G401.6 (cell line): ENCODE data around the gene HAND1.
"Not testable (repeated sequence)": the region's sequence is repeated elsewhere in the genome, so short reads cannot be mapped to it uniquely, and the experiment has no call there.

ENCODE experiments used
- FAIRE-seq: peaks from 2 replicates; lab custom pipeline; 2012; peaks lifted over from hg19 to GRCh38; lab: Jason Lieb, UNC

Gene HAND1

DNA sequence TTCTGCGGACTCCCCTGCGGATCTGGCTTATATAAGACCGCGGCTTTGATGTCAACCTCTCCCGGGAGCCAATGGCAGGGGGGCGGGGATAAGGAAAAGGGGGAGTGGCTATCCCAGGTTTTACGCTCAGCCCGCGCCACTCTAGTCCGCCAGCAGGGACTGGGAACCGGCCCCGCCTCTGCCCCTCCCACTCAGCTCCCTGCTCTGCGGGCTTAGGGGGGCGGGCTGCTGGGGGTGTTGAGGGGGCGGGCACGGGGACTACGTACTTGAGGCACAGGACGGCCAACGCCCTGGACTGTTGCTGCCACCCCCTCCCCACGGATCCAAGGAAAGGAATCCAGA lies at the start of gene HAND1:
HAND1 (minus strand) TSS at position 4 of the 342 bp plus-strand sequence. CDS start 219 bp downstream, outside the sequence.
- no peak for FAIRE-seq

GRCh38 chr5:154526231-154527226 lies 48.5 kb upstream of the HAND1 start:
- FAIRE-seq, result no peak

- no peak for FAIRE-seq
Observed at GRCh38 chr5:154524859-154525258, 46.8 kb upstream of the HAND1 start.

- no peak for FAIRE-seq
Observed at GRCh38 chr5:154524181-154524580, 46.2 kb upstream of the HAND1 start.

- no peak for FAIRE-seq
Observed at GRCh38 chr5:154523709-154524108, 45.7 kb upstream of the HAND1 start.

DNA sequence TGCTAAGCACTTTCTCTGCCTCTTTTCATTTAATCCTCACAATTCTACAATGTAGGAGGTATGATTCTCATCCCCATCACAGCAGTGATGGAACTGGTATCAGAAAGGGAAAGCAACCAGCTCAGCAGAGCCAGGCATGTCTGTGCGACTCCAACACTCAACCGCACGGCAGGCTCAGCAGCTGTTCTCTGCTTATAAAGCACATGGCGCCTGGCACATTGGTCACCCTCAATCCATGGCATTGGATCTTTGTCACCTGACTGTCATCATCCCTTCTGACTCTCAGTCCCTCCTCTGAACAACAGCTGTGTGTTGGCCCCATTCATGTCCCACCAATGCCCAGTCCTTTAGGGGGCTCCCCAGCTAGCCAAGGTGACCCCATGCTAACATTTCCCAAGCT lies 45.1 kb upstream of the HAND1 start:
- FAIRE-seq, result no peak

DNA sequence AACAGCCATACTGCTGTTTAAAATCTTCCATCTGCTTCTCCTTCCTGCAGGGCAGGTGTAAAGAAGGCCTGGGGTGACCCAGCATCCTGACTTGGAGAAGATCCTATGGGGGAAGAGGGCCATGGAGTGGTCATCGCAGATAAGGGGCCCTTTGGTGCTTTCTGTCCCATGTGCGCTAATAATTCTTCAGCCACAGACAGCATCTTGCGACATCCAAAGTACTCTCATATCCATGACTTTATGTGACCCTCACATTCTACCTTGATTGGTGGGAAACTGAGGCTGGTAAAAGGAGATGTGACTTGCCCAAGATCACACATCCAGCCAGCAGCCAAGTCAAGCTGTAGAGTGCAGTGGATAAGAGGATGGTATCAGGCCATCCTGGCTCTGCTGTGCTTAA lies 44.3 kb upstream of the HAND1 start:
- no peak for FAIRE-seq

GRCh38 chr5:154521756-154522155 lies 43.7 kb upstream of the HAND1 start:
- no peak for FAIRE-seq

GRCh38 chr5:154520861-154521453 lies 42.9 kb upstream of the HAND1 start:
- no peak for FAIRE-seq

DNA sequence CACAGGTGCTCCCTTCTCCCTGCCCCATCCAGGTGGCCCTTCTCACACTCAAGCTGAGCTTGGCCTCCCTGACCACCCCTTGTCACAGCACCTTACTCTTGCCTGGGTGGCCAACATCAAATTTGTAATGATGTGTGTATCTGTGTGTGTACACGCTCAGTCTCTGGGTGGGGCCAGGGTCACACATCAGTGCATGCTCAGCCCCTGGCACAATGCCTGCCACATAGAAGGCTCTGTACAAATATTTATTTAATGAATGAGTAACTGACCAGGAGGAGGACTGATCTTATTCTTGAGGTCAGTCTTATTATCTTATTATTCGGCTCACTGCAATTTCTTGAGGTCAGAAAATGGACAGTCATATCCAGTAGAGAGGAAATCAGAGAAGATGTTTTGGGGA lies 41.3 kb upstream of the HAND1 start:
- FAIRE-seq, result no peak

- no peak for FAIRE-seq
Observed at GRCh38 chr5:154518438-154518867, 40.4 kb upstream of the HAND1 start.

- no peak for FAIRE-seq
Observed at GRCh38 chr5:154517810-154518437, 39.9 kb upstream of the HAND1 start.

DNA sequence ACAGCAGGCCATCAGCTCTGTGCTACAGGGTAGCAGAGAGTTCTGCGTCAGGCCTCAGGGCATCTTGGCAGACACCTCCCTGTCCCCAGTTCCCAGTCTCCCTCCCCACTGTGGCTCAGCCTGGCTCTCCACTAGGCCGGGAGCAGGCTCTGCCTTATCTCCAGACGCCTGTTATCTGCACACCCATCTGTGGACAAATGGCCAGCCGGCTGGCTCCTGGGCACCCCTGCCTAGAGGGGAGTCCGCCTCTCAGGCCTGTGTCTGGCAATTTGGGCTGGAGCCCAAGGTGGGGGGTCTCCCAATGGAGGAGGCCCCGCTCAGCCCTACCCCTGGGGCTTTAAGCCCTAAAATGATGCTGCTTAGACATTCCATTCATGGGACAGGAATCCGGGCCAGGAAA lies 39.2 kb upstream of the HAND1 start:
- FAIRE-seq, result no peak

DNA sequence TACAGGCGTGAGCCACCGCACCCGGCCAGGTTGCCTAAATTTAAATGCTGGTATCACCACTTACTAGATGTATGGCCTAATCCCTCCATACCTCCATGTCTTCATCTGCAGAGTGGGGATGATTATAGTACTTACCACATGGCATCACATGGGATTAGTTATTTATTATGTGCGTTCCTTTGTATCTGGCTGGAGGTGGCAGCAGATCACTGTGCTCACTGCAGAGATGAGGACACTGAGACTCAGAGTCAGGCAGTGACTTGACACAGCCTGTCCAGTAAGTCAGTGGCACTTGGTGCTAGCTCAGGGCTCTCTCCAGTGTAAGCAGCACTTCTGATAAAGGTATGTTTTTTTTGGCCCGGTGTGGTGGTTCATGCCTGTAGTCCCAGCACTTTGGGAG lies 38.4 kb upstream of the HAND1 start:
- FAIRE-seq, result no peak

- not testable (repeated sequence) for FAIRE-seq
Observed at GRCh38 chr5:154515488-154515887, 37.5 kb upstream of the HAND1 start.

- FAIRE-seq, result no peak
Observed at GRCh38 chr5:154514331-154514730, 36.3 kb upstream of the HAND1 start.

GRCh38 chr5:154513669-154514084 lies 35.6 kb upstream of the HAND1 start:
- FAIRE-seq, result no peak

GRCh38 chr5:154511984-154512383 lies 34.0 kb upstream of the HAND1 start:
- FAIRE-seq, result no peak

DNA sequence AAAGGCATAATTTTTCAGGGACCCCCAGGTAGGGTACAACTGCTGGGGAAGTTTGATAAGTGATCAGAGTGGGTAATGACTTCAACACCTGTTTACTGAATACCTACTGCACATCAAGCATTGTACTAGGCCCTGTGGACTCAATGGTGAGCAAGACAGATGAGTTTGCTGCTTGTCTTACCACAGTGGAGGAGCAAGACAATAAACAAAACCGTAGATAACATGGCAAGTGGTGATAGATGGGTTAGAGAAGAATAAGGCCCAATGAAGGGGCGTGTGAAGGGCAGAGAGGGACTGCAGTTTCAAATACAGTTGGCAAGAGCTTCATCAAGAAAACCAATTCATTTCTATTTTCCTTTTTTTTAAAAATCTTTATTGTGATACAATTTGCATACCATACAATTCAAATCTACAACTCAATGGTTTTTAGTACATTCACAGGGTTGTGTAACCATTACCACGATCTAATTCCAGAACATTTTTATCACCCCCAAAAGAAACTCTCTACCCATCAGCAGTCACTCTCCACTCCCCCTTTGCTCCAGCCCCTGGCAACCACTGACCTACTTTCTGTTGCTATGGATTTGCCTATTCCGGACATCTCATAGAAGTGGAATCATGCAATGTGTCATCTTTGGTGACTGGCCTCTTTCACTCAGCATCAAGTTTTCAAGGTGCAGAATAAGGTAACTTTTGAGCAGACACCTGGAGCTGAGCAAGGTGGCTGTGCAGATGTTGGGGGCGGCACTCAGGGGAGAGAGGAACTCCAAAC lies 31.9 kb upstream of the HAND1 start:
- FAIRE-seq, result no peak

- FAIRE-seq, result no peak
Observed at GRCh38 chr5:154508114-154508513, 30.1 kb upstream of the HAND1 start.

DNA sequence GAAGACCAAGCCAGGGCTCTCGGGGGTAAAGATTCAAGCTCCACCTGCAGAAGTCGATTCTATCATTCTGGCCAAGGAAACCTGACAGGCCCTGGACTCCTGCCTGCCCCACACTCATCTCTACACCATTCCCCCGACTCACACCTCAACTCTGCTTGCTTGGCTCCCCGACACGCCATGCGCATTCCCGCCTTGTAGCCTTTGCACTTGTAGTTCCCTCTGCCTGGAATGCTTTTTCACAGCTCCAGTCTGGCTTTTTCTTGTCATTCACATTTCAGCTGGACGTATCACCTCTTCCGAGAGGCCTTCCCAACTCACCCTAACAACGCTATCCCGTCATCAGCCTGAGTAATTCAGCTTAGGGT lies 28.7 kb upstream of the HAND1 start:
- no peak for FAIRE-seq

DNA sequence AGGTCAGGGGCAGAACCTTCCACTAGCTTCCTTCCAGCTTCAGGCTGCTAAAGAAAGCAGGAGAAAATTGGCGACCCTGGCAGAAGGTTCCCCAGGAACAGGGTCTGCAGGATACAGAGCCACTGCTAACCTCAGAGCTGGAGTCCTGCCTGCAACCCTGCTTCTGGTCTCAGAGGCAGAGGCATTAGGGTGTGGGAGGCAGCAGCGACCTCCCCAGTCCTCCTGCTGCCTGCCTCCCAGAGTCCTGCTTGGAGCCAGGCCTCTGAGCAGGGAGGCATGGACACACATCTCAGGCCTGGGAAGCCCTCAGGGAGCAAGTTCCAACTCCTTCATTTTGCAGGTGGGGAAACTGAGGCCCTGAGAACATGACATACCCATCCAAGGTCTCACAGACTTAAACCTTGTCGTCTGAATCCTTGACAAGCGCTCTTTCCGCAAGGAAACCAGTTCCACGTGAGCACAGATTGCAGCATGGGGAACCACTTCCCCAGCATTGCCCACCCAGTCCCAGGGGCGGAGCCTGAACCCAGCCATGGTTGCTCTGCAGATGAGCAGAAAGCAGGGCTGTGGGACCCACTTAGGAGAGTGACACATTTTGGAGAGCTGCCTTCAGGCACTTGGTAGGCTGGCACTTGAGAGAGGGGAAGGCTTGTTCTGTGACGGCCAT lies 28.2 kb upstream of the HAND1 start:
- no peak for FAIRE-seq
